ENCODE measurements around the gene GLG1.
"Not testable (repeated sequence)": the region's sequence is repeated elsewhere in the genome, so short reads cannot be mapped to it uniquely, and the experiment has no call there.

GLG1 gene

GRCh38 chr16:74524117-74524516, 82.8 kb downstream of the GLG1 start:
- no peak for DNase-seq

- not testable (repeated sequence) for DNase-seq
Observed at GRCh38 chr16:74523706-74524105, 83.2 kb downstream of the GLG1 start.

GRCh38 chr16:74522160-74522559, 84.8 kb downstream of the GLG1 start:
- no peak for DNase-seq

GRCh38 chr16:74521691-74522090, 85.2 kb downstream of the GLG1 start:
- DNase-seq: no peak

- DNase-seq: not testable (repeated sequence)
Observed at GRCh38 chr16:74518934-74519333, 88.0 kb downstream of the GLG1 start.

- no peak for DNase-seq
Observed at GRCh38 chr16:74511961-74512360, 95.0 kb downstream of the GLG1 start.

- DNase-seq: no peak
Observed at GRCh38 chr16:74505011-74505410, 101.9 kb downstream of the GLG1 start.

- DNase-seq: no peak
Observed at GRCh38 chr16:74503412-74503811, 103.5 kb downstream of the GLG1 start.

GRCh38 chr16:74501484-74502478, 105.1 kb downstream of the GLG1 start:
- no peak for DNase-seq

- DNase-seq: no peak
Observed at GRCh38 chr16:74500907-74501306, 106.0 kb downstream of the GLG1 start.

- no peak for DNase-seq
Observed at GRCh38 chr16:74499114-74499513, 107.8 kb downstream of the GLG1 start.

- no peak for DNase-seq
Observed at GRCh38 chr16:74497761-74498160, 109.2 kb downstream of the GLG1 start.

GRCh38 chr16:74496054-74496453, 110.9 kb downstream of the GLG1 start:
- DNase-seq: no peak

GRCh38 chr16:74492976-74493375, 113.9 kb downstream of the GLG1 start:
- no peak for DNase-seq

- no peak for DNase-seq
Observed at GRCh38 chr16:74487634-74488495, 119.0 kb downstream of the GLG1 start.

GRCh38 chr16:74485916-74486315, 121.0 kb downstream of the GLG1 start:
- DNase-seq: no peak

GRCh38 chr16:74480150-74481029, 126.5 kb downstream of the GLG1 start:
- peak; percentile 91 for DNase-seq

- no peak for DNase-seq
Observed at GRCh38 chr16:74477226-74477625, 129.7 kb downstream of the GLG1 start.

GRCh38 chr16:74474416-74474815, 132.5 kb downstream of the GLG1 start:
- no peak for DNase-seq

GRCh38 chr16:74472540-74472939, 134.4 kb downstream of the GLG1 start:
- no peak for DNase-seq

GRCh38 chr16:74472010-74472409, 134.9 kb downstream of the GLG1 start:
- no peak for DNase-seq

GRCh38 chr16:74469946-74470478, 136.9 kb downstream of the GLG1 start:
- no peak for DNase-seq

All from NCI-H226 (cell line).